H1 (cell line): Measurements from ENCODE around the gene EIF2B2. TPM values are rescaled to one million over a fixed set of nuclear protein-coding genes. Genes with fewer than 3 reads are reported as not detected.

Source experiments
- CTCF ChIA-PET: fragments of 300-600 bp; sonication (Branson Sonifier 250); formaldehyde crosslinking; loops from one replicate; lab custom pipeline; 2021; ENCODE audit not compliant: partially characterized antibody; lab: Charles Lee
- POLR2A ChIA-PET: fragments of 300-600 bp; sonication (Branson Sonifier 250); formaldehyde crosslinking; loops from one replicate; lab custom pipeline; 2021; ENCODE audit warnings: inconsistent platforms; ENCODE audit not compliant: partially characterized antibody; lab: Charles Lee
- DNase-seq, 2 experiments: peaks; one replicate each; pipeline versions ENCODE4 v3.0.0 to v3.0.0-alpha.2; 2010 to 2022; ENCODE audit warnings: low spot score in 2 of 2, low read depth in 1 of 2, mixed read lengths in 1 of 2
- FAIRE-seq: peaks from 2 replicates; lab custom pipeline; 2011; peaks lifted over from hg19 to GRCh38; lab: Jason Lieb, UNC
- H2AFZ ChIP-seq: 2 replicates; pipeline ENCODE4 v1.8.1; 2012; ENCODE audit warnings: low read length, inconsistent platforms
- H2AK5ac ChIP-seq: 2 replicates; pipeline ENCODE4 v1.6.1; 2013; ENCODE audit warnings: low read depth, low read length
- H2BK120ac ChIP-seq: replicated peaks from 2 replicates; pipeline ENCODE3; 2013; ENCODE audit warnings: low read depth, low read length, inconsistent platforms
- H2BK12ac ChIP-seq: 2 replicates; pipeline ENCODE4 v1.6.1; 2013; ENCODE audit warnings: low read depth, low read length
- H2BK15ac ChIP-seq: 2 replicates; pipeline ENCODE4 v1.6.1; 2013; ENCODE audit warnings: low read length
- H2BK20ac ChIP-seq: 2 replicates; pipeline ENCODE4 v1.6.1; 2013; ENCODE audit warnings: low read length
- H2BK5ac ChIP-seq: 2 replicates; pipeline ENCODE4 v1.6.1; 2013; ENCODE audit warnings: low read depth, low read length
- H3K14ac ChIP-seq: 2 replicates; pipeline ENCODE4 v1.6.1; 2013; ENCODE audit warnings: inconsistent platforms; ENCODE audit not compliant: insufficient read length
- H3K18ac ChIP-seq: 2 replicates; pipeline ENCODE4 v1.6.1; 2013; ENCODE audit warnings: low read length; ENCODE audit errors: extremely low read depth
- H3K23ac ChIP-seq: 2 replicates; pipeline ENCODE4 v1.6.1; 2013; ENCODE audit warnings: inconsistent platforms; ENCODE audit not compliant: insufficient read length
- H3K23me2 ChIP-seq: 2 replicates; pipeline ENCODE4 v1.6.1; 2013; ENCODE audit warnings: low read depth, low read length
- H3K27ac ChIP-seq: 2 replicates; pipeline ENCODE4 v1.6.1; 2011; ENCODE audit warnings: low read depth, low read length, inconsistent platforms
- H3K27me3 ChIP-seq, 4 experiments: replicated peaks in 1 of 4; 1 replicate in 1 of 4; 2 replicates in 3 of 4; pipeline versions ENCODE4 v1.6.1 to v1.8.1; 2011 to 2013; ENCODE audit warnings: low read length in 3 of 4, mild to moderate bottlenecking in 3 of 4, inconsistent platforms in 2 of 4, mixed read lengths in 2 of 4, moderate library complexity in 1 of 4; ENCODE audit not compliant: control insufficient read depth in 3 of 4, insufficient read depth in 3 of 4; ENCODE audit errors: extremely low read depth in 1 of 4
- H3K36me3 ChIP-seq, 4 experiments: 2 replicates each; pipeline versions ENCODE4 v1.6.1 to v1.8.1; 2011 to 2013; ENCODE audit warnings: mild to moderate bottlenecking in 4 of 4, low read length in 3 of 4, moderate library complexity in 2 of 4, control low read depth in 1 of 4, inconsistent platforms in 1 of 4; ENCODE audit not compliant: insufficient read depth in 4 of 4, control insufficient read depth in 2 of 4
- H3K4ac ChIP-seq: replicated peaks from 2 replicates; pipeline ENCODE3; 2013; ENCODE audit warnings: low read length, low read depth, mixed read lengths, inconsistent platforms; ENCODE audit not compliant: insufficient read length
- H3K4me1 ChIP-seq, 4 experiments: replicated peaks in 1 of 4; 1 replicate in 1 of 4; 2 replicates in 3 of 4; pipeline versions ENCODE4 v1.6.1 to v1.8.1; 2011 to 2013; ENCODE audit warnings: low read length in 3 of 4, inconsistent platforms in 2 of 4, mixed read lengths in 1 of 4; ENCODE audit not compliant: insufficient read depth in 4 of 4, control insufficient read depth in 3 of 4
- H3K4me2 ChIP-seq, 2 experiments: 2 replicates each; pipeline versions ENCODE4 v1.6.1 to v1.8.1; 2011 to 2013; ENCODE audit warnings: low read depth in 2 of 2, low read length in 2 of 2, control low read depth in 1 of 2, inconsistent platforms in 1 of 2, mild to moderate bottlenecking in 1 of 2; ENCODE audit not compliant: insufficient read depth in 1 of 2
- H3K4me3 ChIP-seq, 4 experiments: fragments of 200-600, 300-600 bp in 1 of 4; sonication (generic), shearing (Covaris generic), sonication (Bioruptor Twin) in 1 of 4; 2 replicates each; pipeline versions ENCODE4 v1.5.1 to v1.8.1; 2011 to 2016; ENCODE audit warnings: low read length in 4 of 4, low read depth in 3 of 4, control low read depth in 2 of 4, inconsistent platforms in 2 of 4, mild to moderate bottlenecking in 2 of 4, mixed read lengths in 1 of 4, moderate library complexity in 1 of 4; ENCODE audit not compliant: insufficient read depth in 2 of 4; ENCODE audit errors: extremely low read depth in 1 of 4
- H3K56ac ChIP-seq: replicated peaks from 2 replicates; pipeline ENCODE3; 2013; ENCODE audit warnings: low read depth, mild to moderate bottlenecking, mixed read lengths, low read length, inconsistent platforms; ENCODE audit not compliant: insufficient read length
- H3K79me1 ChIP-seq: 2 replicates; pipeline ENCODE4 v1.6.1; 2013; ENCODE audit warnings: low read depth, low read length, control low read depth
- H3K79me2 ChIP-seq, 2 experiments: 2 replicates each; pipeline versions ENCODE4 v1.6.1 to v1.8.1; 2012 to 2013; ENCODE audit warnings: low read length in 2 of 2, mild to moderate bottlenecking in 2 of 2, inconsistent platforms in 1 of 2; ENCODE audit not compliant: insufficient read depth in 2 of 2, control insufficient read depth in 1 of 2
- H3K9ac ChIP-seq, 4 experiments: replicated peaks in 1 of 4; 1 replicate in 1 of 4; 2 replicates in 3 of 4; pipeline versions ENCODE4 v1.6.1 to v1.8.1; 2011 to 2013; ENCODE audit warnings: low read depth in 3 of 4, low read length in 3 of 4, control low read depth in 2 of 4, mild to moderate bottlenecking in 2 of 4, moderate library complexity in 2 of 4, inconsistent platforms in 1 of 4; ENCODE audit errors: extremely low read depth in 1 of 4
- H3K9me3 ChIP-seq, 2 experiments: 2 replicates each; pipeline versions ENCODE4 v1.6.1 to v1.8.1; 2012 to 2013; ENCODE audit warnings: mild to moderate bottlenecking in 2 of 2, moderate library complexity in 2 of 2, control low read depth in 1 of 2, inconsistent platforms in 1 of 2, low read depth in 1 of 2, low read length in 1 of 2, mixed read lengths in 1 of 2; ENCODE audit not compliant: insufficient read depth in 2 of 2
- H4K20me1 ChIP-seq, 2 experiments: replicated peaks in 1 of 2; 2 replicates each; pipeline versions ENCODE3 to v1.8.1; 2011 to 2013; ENCODE audit warnings: inconsistent platforms in 2 of 2, low read length in 2 of 2, mild to moderate bottlenecking in 1 of 2; ENCODE audit not compliant: insufficient read depth in 2 of 2, control insufficient read depth in 1 of 2
- H4K5ac ChIP-seq: 2 replicates; pipeline ENCODE4 v1.6.1; 2013; ENCODE audit warnings: low read length, low read depth, mixed read lengths, inconsistent platforms; ENCODE audit not compliant: insufficient read length
- H4K8ac ChIP-seq: 2 replicates; pipeline ENCODE4 v1.8.0; 2013; ENCODE audit warnings: mild to moderate bottlenecking, moderate library complexity, low read length, inconsistent platforms; ENCODE audit not compliant: insufficient read depth; ENCODE audit errors: extremely low read depth
- H4K91ac ChIP-seq: replicated peaks from 2 replicates; pipeline ENCODE3; 2013; ENCODE audit warnings: low read length, mixed read lengths, inconsistent platforms; ENCODE audit not compliant: insufficient read length
- ATF3 ChIP-seq: IDR thresholded peaks from 2 replicates; pipeline ENCODE4 v1.6.1; 2011; ENCODE audit warnings: low read depth, mild to moderate bottlenecking, low read length; ENCODE audit not compliant: insufficient read depth
- CREB1 ChIP-seq: IDR thresholded peaks from 2 replicates; pipeline ENCODE4 v1.6.1; 2012; ENCODE audit warnings: inconsistent platforms
- CTBP2 ChIP-seq: IDR thresholded peaks from 2 replicates; pipeline ENCODE4 v1.7.0; 2011; ENCODE audit warnings: borderline replicate concordance, mild to moderate bottlenecking, moderate library complexity, mixed read lengths, low read length; ENCODE audit not compliant: insufficient read depth, insufficient read length
- E2F6 ChIP-seq: IDR thresholded peaks from 2 replicates; pipeline ENCODE4 v1.6.1; 2012; ENCODE audit warnings: inconsistent platforms
- GABPA ChIP-seq: IDR thresholded peaks from 2 replicates; pipeline ENCODE4 v1.6.1; 2011; ENCODE audit warnings: mild to moderate bottlenecking, low read length, moderate library complexity, borderline replicate concordance; ENCODE audit not compliant: insufficient read depth
- HDAC6 ChIP-seq: IDR thresholded peaks from one replicate; pipeline ENCODE4 v1.7.1; 2012; ENCODE audit warnings: low read depth, mild to moderate bottlenecking, inconsistent platforms, low read length, moderate library complexity
- KDM4A ChIP-seq: IDR thresholded peaks from one replicate; pipeline ENCODE4 v1.7.1; 2012; ENCODE audit warnings: low read depth, mild to moderate bottlenecking, moderate library complexity, low read length, inconsistent platforms; ENCODE audit not compliant: severe bottlenecking
- SP1 ChIP-seq: IDR thresholded peaks from 2 replicates; pipeline ENCODE4 v1.6.1; 2011; ENCODE audit warnings: low read depth, low read length
- SUZ12 ChIP-seq: fragments of 200-600 bp; sonication (generic); IDR thresholded peaks from 2 replicates; pipeline ENCODE4 v1.6.1; 2012; ENCODE audit warnings: mild to moderate bottlenecking, inconsistent platforms, low read length, moderate library complexity, mixed read lengths
- YY1 ChIP-seq: IDR thresholded peaks from 2 replicates; pipeline ENCODE4 v1.6.1; 2011; ENCODE audit warnings: low read depth, mild to moderate bottlenecking, low read length
- WGBS, 2 experiments: shearing (Covaris generic) in 1 of 2; methylation state at CpG; one replicate each; pipeline versions ENCODE4 v1.1.6 to v1.1.7; 2013 to 2015; ENCODE audit warnings: low lambda C conversion rate in 2 of 2, mixed read lengths in 2 of 2, inconsistent platforms in 1 of 2, low coverage in 1 of 2, missing lambda C conversion rate in 1 of 2; ENCODE audit not compliant: insufficient replicate concordance in 2 of 2, insufficient coverage in 1 of 2, insufficient read length in 1 of 2; ENCODE audit errors: extremely low coverage in 1 of 2, missing lambda C conversion rate in 1 of 2; 5-methylcytosine and 5-hydroxymethylcytosine counted together
- polyA plus RNA-seq, 7 experiments: library from polyadenylated mRNA; depleted of rRNA in 3 of 7; stranded (reverse) in 5 of 7; unstranded in 2 of 7; fragments of >200 nt in 5 of 7; fragments of 200-250 nt in 2 of 7; gene quantifications; 1 replicate in 5 of 7; 2 replicates in 1 of 7; 4 replicates in 1 of 7; pipeline versions ENCODE4 v1.2.1 to v1.2.3, GENCODE V29; 2011 to 2013; ENCODE audit warnings: missing spikeins in 2 of 7, mixed read lengths in 2 of 7
- total RNA-seq: library from RNA; stranded (reverse); fragmentation: NEBNext Ultra II Directional; extraction: Animal tissue kit (Norgen Biotek cat#: 25700); gene quantifications from 2 replicates; pipeline ENCODE4 v1.2.1, GENCODE V29; 2021

The EIF2B2 gene
- total and polyA plus RNA-seq, 2 of the 8 experiments (the other 6 are each of a cell fraction or from before 2014, with no cell fraction given) = 42.6 to 79.9 TPM

GRCh38 chr14:74953686-74954085 lies 49.0 kb upstream of the EIF2B2 start:
- CTCF ChIA-PET = interaction anchor here (0.6 to 5.3 kb wide), 10 partner anchors 8 to 135 kb away, joined by 3 to 37 read pairs (median 6); no protein-coding TSS in a partner anchor
- Histone ChIP-seq H3K79me1 (no peaks in the 10 kb centered on the region), H3K23ac (no peak overlapping the region), H3K9me3 (no peaks in the 10 kb centered on the region), H3K14ac (no peak overlapping the region), H2BK120ac (no peak overlapping the region), H3K18ac (no peak overlapping the region), H2BK20ac (no peak overlapping the region), H3K56ac (no peak overlapping the region), H2AK5ac (0 out of 2 replicates have a peak overlapping the region, but pooled peaks have one; percentile 39), H2AFZ (no peak overlapping the region), H3K4me1 (peaks cover 2 to 30% (median 15%) of the 10 kb centered on the region in 4 experiments), H3K79me2 (no peaks in the 10 kb centered on the region), H3K9ac (no peak overlapping the region), H2BK5ac (peak overlapping the region; percentile 35; the same call in 1 of the 2 replicates), H4K20me1 (no peaks in the 10 kb centered on the region), H3K23me2 (peaks cover 11% of the 10 kb centered on the region), H3K4ac (peak overlapping the region; percentile 21), H3K4me2 (no peak overlapping the region), H3K4me3 (no peak overlapping the region), H4K91ac (peak overlapping the region; percentile 34), H3K27ac (no peak overlapping the region), H4K5ac (no peak overlapping the region), H2BK12ac (no peak overlapping the region), H3K36me3 (no peaks in the 10 kb centered on the region), H2BK15ac (0 out of 2 replicates have a peak overlapping the region, but pooled peaks have one; percentile 18), H3K27me3 (peaks cover 0 to 13% (median 12%) of the 10 kb centered on the region in 4 experiments; a peak in 5 of 7 replicates), H4K8ac (no peak overlapping the region)
- 89% methylated on average over 5 of the region's 5 CpGs; no CpG with 5 or more reads in 1 of the 2 experiments for WGBS, 2 experiments
- DNase-seq (no peak), FAIRE-seq (no peak)
- TF ChIP-seq E2F6 = no peak
- no peak for TF ChIP-seq CREB1
- TF ChIP-seq YY1 = no peak
- no peak for TF ChIP-seq SP1
- no peak for TF ChIP-seq CTBP2
- no peak for TF ChIP-seq GABPA
- TF ChIP-seq KDM4A = no peak
- TF ChIP-seq ATF3 = no peak
- no peak for TF ChIP-seq HDAC6
- TF ChIP-seq SUZ12 = no peak
- POLR2A ChIA-PET = interaction anchor here (0.6 to 3.2 kb wide), 9 partner anchors 10 to 116 kb away, joined by 3 to 17 read pairs (median 3); partner anchors contain the start of gene ZC2HC1C
